Measurements from ENCODE around the gene ZEB2.

ZEB2 gene

DNA sequence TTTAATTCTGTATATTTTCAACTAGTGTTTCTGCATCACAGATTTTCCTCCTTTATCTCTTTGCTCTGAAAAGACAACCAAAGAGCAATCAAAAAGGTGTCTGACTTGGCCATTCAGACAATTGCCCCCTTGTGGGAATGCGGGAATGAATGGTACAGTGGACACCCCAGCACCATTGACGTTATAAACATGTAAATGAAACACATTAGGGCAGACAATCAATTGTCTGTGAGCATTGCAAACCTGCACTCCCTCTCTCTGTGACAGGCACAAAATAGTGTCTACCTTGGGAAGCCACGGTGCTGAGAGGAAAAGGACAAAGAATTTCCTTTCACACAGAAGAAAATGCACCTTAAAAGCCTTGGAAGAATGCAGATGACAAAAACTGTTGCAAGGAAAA is 8.0 kb downstream of the ZEB2 start:
- DNase-seq (ENCODE audit: low read depth), result no peak
- H3K4me3 ChIP-seq (ENCODE audit: low read depth, low read length), result no peak overlapping the region
- TF ChIP-seq, protein P1, sequence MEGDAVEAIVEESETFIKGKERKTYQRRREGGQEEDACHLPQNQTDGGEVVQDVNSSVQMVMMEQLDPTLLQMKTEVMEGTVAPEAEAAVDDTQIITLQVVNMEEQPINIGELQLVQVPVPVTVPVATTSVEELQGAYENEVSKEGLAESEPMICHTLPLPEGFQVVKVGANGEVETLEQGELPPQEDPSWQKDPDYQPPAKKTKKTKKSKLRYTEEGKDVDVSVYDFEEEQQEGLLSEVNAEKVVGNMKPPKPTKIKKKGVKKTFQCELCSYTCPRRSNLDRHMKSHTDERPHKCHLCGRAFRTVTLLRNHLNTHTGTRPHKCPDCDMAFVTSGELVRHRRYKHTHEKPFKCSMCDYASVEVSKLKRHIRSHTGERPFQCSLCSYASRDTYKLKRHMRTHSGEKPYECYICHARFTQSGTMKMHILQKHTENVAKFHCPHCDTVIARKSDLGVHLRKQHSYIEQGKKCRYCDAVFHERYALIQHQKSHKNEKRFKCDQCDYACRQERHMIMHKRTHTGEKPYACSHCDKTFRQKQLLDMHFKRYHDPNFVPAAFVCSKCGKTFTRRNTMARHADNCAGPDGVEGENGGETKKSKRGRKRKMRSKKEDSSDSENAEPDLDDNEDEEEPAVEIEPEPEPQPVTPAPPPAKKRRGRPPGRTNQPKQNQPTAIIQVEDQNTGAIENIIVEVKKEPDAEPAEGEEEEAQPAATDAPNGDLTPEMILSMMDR (IDR thresholded peaks at IDR 0.05; ENCODE audit: insufficient read depth, low read depth, low read length, missing control alignments), result no peak

DNA sequence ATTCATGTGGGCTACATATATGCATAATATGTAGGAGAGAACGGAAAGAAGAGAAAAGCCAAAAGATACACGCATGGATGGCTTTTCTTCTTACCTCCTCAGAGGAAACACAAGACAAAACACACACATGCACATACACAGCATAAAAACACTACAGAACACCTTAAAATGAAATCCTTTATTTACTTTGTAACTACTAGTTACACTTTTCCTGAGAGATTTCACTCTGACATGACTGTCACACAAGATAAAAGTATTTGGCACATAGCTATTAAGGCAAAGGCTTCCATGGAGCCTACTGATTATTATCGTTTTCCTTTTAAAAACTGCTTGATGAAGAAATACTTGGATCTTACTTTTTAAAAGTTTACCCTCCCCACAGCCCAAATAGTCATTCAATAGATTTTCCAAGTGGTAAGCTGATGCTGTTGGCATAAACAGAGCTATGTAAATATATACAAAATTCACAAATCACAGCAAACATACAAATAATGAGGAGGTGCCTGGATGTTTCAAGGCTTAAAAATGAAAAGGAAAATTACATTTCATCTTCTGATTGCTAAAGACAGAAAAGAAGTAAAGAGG is 8.6 kb downstream of the ZEB2 start:
- DNase-seq (ENCODE audit: low read depth), result no peak
- no peak overlapping the region for H3K4me3 ChIP-seq (ENCODE audit: low read depth, low read length)
- TF ChIP-seq, protein P1 (IDR thresholded peaks at IDR 0.05; ENCODE audit: insufficient read depth, low read depth, low read length, missing control alignments), result no peak

DNA sequence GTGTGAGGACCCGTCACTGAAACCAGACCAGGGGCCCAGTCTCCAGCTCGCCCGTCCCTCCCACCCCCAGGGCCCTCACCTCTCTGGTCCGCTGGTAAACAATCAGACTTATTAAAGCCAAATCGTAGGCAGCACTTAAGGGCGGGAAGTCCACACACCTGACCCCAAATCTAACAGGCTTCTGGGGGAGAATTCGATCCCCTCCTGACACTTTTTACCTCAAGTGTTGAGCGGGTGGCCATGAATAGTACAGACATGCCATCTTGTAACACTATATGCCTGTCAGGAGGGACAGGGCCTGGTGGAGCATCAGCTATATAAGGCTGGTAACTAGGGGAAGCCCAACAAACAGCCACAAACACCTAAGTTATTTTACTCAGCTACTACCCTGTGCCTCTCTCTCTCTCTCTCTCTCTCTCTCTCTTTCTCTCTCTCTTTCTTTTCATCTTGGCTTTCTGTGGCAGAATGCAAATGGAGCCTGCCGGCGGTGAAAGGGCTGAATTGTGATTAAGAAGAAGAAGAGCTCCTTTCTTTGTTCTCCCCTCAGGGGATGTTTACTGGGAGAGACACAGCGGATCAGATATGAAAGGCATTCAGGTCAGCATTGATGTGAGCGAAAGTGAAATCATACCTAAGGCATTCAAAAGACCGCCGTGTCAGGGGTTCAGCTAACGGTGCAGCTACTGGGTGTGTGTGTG is 9.5 kb downstream of the ZEB2 start:
- TF ChIP-seq, protein P1 (IDR thresholded peaks at IDR 0.05; ENCODE audit: insufficient read depth, low read depth, low read length, missing control alignments), result no peak
- peak; percentile 58 for DNase-seq (ENCODE audit: low read depth)
- H3K4me3 ChIP-seq (ENCODE audit: low read depth, low read length), result no peak overlapping the region

DNA sequence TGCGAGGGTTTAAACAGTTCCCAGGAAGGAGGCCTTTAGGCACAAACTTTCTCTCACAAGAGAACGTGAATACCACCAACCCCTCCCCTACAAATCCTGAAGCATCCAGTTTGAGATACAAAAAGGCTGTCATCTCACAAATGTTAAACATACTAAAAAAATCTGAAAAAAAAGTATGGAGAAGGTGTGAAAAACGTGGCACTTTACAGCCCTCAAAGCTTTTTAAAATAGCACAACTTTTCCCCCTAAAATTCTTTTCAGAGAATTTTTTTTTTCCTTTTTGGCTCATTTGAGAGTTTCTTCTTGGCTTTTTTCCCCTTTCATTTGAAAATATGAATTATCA is 10.1 kb downstream of the ZEB2 start:
- DNase-seq (ENCODE audit: low read depth), result no peak
- no peak overlapping the region for H3K4me3 ChIP-seq (ENCODE audit: low read depth, low read length)
- TF ChIP-seq, protein P1 (IDR thresholded peaks at IDR 0.05; ENCODE audit: insufficient read depth, low read depth, low read length, missing control alignments), result no peak

DNA sequence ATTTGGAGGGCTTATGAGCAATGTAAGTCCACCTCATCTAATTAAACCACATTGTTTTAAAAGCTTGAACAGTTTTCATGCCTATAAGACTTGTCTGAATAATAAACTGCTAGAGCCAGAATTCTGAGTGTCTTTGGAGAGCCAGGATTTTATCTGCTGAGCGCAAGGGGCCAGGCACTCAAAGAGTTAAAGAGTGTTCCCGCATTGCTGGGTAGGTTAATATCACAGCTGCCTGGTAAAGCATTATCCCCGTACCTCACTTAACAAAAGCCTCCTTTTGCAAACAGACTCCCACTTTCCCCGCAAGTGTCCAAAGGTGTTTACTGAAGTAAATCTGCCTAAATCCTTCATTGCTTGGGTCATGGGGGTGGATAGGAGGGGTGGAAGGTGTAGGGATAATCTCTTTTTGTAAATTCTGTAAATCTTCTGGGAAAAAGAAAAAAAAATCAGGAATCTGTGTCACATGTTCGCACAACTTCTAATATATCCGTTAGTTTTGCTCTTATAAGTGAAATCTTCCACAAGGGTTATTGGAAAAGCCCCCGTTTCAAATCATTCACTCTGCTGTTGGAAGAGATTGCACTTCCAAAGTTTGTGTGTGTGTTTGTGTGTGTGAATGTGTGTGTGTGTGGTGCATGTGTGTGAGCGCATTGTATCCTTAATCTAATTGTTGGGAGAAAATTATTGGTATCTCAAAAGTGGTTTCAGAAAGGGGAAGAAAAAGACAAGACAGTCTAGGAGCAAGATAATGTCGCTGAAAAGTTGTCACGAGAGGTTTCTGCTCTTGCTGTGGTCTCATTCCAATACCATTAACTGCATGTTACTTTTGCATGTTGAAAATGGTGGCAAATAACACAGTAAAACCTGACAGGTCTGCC is 10.7 kb downstream of the ZEB2 start:
- TF ChIP-seq, protein P1 (IDR thresholded peaks at IDR 0.05; ENCODE audit: insufficient read depth, low read depth, low read length, missing control alignments), result no peak
- no peak overlapping the region for H3K4me3 ChIP-seq (ENCODE audit: low read depth, low read length)
- no peak for DNase-seq (ENCODE audit: low read depth)

DNA sequence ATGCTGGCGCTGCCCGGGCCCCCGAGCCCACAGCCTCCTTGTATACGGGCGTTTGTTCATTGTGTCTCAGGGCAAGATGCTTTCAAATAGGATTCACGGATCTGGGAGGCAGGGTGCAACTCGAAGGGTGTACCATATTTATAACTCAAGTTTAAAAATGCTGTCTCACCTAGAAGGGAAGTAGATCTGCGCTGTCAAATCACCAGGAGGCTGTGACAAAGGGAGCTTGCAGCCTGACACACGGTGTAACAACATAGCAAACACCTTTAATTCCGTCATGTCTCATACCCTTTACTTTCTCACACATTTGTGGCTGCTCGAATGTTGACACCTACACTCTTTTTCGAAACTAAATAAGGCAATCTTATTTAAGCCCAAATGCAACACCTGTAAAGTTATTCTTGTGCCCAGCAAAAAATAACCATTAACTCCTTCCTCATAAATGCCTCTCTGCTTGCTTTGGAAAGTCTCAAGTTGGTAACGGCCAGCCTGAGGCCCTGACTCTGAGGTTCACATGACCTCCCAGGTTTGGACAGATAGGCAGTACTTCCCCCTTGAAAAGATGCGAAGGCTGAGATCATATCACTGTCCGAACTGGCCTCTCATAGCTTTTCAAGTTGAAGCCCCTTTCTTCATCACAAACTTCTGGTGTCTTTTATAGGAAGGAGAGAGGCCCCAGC is 11.6 kb downstream of the ZEB2 start:
- no peak for DNase-seq (ENCODE audit: low read depth)
- TF ChIP-seq, protein P1 (IDR thresholded peaks at IDR 0.05; ENCODE audit: insufficient read depth, low read depth, low read length, missing control alignments), result no peak
- no peak overlapping the region for H3K4me3 ChIP-seq (ENCODE audit: low read depth, low read length)

All from GM12865 (cell line).